Activated naive CD8-positive, alpha-beta T cell (primary cell): ENCODE data around the gene PDE6D.
"Not testable (repeated sequence)": the region's sequence is repeated elsewhere in the genome, so short reads cannot be mapped to it uniquely, and the experiment has no call there.

ENCODE experiments used
- H3K27ac Mint-ChIP-seq: one replicate; pipeline ENCODE4 v1.8.0; 2021; ENCODE audit warnings: mixed read lengths
- H3K27me3 Mint-ChIP-seq: one replicate; pipeline ENCODE4 v1.8.0; 2021; ENCODE audit warnings: mixed read lengths
- H3K36me3 Mint-ChIP-seq: one replicate; pipeline ENCODE4 v1.8.0; 2021; ENCODE audit warnings: mixed read lengths
- H3K4me1 Mint-ChIP-seq: one replicate; pipeline ENCODE4 v1.8.0; 2021; ENCODE audit warnings: low read depth, mixed read lengths
- H3K4me3 Mint-ChIP-seq: one replicate; pipeline ENCODE4 v1.8.0; 2021; ENCODE audit warnings: mild to moderate bottlenecking, mixed read lengths
- H3K9me3 Mint-ChIP-seq: one replicate; pipeline ENCODE4 v1.8.0; 2021; ENCODE audit warnings: low read depth, mixed read lengths

Gene PDE6D

GRCh38 chr2:231748153-231748896, 32.8 kb downstream of the PDE6D start:
- H3K4me3 Mint-ChIP-seq, H3K9me3 Mint-ChIP-seq, H3K27me3 Mint-ChIP-seq, H3K36me3 Mint-ChIP-seq, H3K4me1 Mint-ChIP-seq, H3K27ac Mint-ChIP-seq: not testable (repeated sequence)

DNA sequence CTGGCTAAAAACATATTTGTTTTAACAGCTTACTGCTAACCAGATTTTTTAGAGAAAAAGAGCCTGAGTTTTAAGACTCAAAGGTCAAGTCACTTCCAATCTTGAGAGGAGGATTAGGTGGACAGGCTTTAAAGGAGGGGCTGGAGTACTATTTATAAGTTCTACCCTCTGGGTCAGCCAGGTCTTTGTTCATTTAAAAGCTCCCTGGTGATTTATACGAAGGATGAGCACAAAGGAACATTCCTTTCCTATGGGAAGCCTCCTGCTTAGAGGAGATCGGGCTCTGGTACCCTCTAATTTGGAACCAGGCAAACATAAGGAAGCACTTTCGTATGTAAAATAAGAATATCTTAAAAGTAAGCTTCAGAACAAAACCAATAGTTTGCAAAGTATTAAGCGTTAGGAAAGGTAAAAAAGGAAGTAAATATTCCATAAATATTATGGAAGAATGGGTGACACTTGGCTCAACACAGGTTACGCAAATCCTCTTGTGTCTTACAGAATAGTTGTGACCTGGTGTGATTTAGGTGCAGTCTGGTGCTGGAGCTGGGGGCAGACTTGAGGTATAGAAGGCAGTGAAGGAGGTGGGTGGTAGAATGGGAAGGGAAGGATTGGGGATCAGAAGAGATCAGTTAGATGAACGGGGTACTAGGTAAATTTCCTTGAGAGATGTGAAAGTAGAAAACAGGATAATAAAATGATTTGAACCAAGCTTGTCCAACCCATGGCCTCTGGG, 35.6 kb downstream of the PDE6D start:
- H3K9me3 Mint-ChIP-seq, result no peaks in the 10 kb centered on the region
- H3K27ac Mint-ChIP-seq, result no peak overlapping the region
- peaks cover 2% of the 10 kb centered on the region for H3K36me3 Mint-ChIP-seq
- no peaks in the 10 kb centered on the region for H3K4me1 Mint-ChIP-seq
- H3K27me3 Mint-ChIP-seq, result no peaks in the 10 kb centered on the region
- H3K4me3 Mint-ChIP-seq, result no peak overlapping the region

DNA sequence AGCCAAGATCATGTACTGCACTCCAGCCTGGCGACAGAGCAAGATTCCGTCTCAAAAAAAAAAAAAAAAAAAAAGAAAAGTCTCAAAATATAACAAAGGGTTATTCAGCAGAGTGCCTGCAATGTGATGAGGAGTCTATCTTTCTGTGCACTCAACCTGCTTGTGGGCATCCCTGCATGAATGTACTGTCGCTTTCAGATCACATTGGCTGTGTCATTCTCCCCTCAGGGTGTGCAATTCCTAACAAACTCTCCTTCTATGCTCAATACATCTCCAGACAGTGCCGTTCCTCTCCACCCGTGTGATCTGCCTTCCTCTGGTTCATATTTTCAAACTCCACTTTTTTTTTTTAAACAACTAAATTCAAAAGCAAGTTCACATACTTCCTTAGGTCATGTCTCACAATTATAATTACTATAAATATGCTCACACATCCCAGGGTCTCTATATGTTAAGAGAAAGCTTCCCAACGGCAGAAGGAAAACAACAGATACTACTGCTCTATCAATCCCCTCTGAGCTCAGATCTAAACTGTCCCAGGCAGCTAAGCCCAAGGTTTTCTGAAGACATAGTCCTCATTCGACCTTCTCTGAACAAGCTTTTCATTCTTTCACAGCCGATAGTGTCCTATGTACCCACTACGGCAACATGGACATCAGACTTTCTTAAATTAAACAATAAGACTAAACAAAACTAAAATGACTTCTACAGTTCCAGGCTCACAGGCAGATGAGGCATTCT, 37.5 kb downstream of the PDE6D start:
- H3K27ac Mint-ChIP-seq, result no peak overlapping the region
- H3K27me3 Mint-ChIP-seq, result no peaks in the 10 kb centered on the region
- H3K36me3 Mint-ChIP-seq, result peaks cover 7% of the 10 kb centered on the region
- H3K4me3 Mint-ChIP-seq, result no peak overlapping the region
- H3K9me3 Mint-ChIP-seq, result no peaks in the 10 kb centered on the region
- no peaks in the 10 kb centered on the region for H3K4me1 Mint-ChIP-seq

GRCh38 chr2:231737761-231738160, 43.3 kb downstream of the PDE6D start:
- Mint-ChIP-seq H3K4me1 (no peaks in the 10 kb centered on the region), H3K27ac (no peak overlapping the region), H3K36me3 (peaks cover 5% of the 10 kb centered on the region), H3K27me3 (no peaks in the 10 kb centered on the region), H3K9me3 (no peaks in the 10 kb centered on the region), H3K4me3 (no peak overlapping the region)

DNA sequence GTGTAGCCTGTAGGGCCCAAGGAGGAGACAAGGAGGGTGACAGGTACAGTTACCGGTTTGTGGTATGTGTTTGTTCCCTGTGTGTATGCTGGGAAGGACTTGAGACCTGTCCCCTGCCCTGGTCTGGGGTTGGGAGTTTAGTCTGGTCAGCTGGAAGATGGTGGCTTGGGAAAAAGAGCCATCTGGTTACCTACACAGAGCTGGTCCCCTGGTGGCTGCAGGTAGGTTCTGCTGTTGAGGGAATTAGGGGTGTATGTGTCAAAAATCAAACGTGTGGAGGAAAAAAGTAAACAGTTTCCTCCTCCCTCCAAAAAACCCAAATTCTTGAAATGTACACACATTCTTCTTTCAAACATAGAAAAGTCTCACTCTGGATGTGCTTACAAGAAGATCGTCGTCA, 48.5 kb downstream of the PDE6D start:
- Mint-ChIP-seq H3K27me3 (no peaks in the 10 kb centered on the region), H3K4me3 (no peak overlapping the region), H3K27ac (no peak overlapping the region), H3K9me3 (no peaks in the 10 kb centered on the region), H3K4me1 (no peaks in the 10 kb centered on the region), H3K36me3 (peaks cover 3% of the 10 kb centered on the region)

DNA sequence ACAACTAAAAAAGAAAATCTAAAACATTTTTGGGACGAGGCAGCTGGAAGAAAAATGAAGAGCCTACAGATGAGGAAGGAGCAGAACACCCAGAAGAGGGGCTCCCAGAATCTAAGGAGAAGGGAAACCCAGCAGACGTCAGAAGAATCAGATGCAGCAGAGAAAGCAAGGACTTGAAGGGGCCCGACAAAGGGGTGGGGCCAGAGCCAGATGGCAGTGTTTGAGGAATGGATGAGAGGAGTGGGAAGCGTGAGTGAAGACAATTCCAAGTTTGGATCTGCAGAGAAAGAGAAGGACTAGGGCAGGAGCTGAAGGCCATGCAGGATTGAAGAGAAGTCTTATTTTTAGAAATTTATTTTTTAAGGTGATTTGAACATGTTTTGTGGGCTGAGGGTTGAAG, 53.5 kb downstream of the PDE6D start:
- Mint-ChIP-seq H3K27ac (no peak overlapping the region), H3K4me3 (no peak overlapping the region), H3K36me3 (peaks cover 3% of the 10 kb centered on the region), H3K4me1 (no peaks in the 10 kb centered on the region), H3K27me3 (no peaks in the 10 kb centered on the region), H3K9me3 (no peaks in the 10 kb centered on the region)

- H3K36me3 Mint-ChIP-seq, result peaks cover 3% of the 10 kb centered on the region
- no peak overlapping the region for H3K27ac Mint-ChIP-seq
- H3K27me3 Mint-ChIP-seq, result no peaks in the 10 kb centered on the region
- H3K4me3 Mint-ChIP-seq, result no peak overlapping the region
- no peaks in the 10 kb centered on the region for H3K9me3 Mint-ChIP-seq
- no peaks in the 10 kb centered on the region for H3K4me1 Mint-ChIP-seq
Observed at GRCh38 chr2:231726276-231726675, 54.8 kb downstream of the PDE6D start.

- H3K9me3 Mint-ChIP-seq, result no peaks in the 10 kb centered on the region
- no peak overlapping the region for H3K4me3 Mint-ChIP-seq
- H3K27ac Mint-ChIP-seq, result no peak overlapping the region
- H3K27me3 Mint-ChIP-seq, result no peaks in the 10 kb centered on the region
- H3K36me3 Mint-ChIP-seq, result peaks cover 3% of the 10 kb centered on the region
- no peaks in the 10 kb centered on the region for H3K4me1 Mint-ChIP-seq
Observed at GRCh38 chr2:231725476-231725875, 55.6 kb downstream of the PDE6D start.

- no peaks in the 10 kb centered on the region for H3K4me1 Mint-ChIP-seq
- H3K36me3 Mint-ChIP-seq, result no peaks in the 10 kb centered on the region
- H3K4me3 Mint-ChIP-seq, result no peak overlapping the region
- H3K27ac Mint-ChIP-seq, result no peak overlapping the region
- no peaks in the 10 kb centered on the region for H3K9me3 Mint-ChIP-seq
- H3K27me3 Mint-ChIP-seq, result no peaks in the 10 kb centered on the region
Observed at GRCh38 chr2:231722721-231723307, 58.3 kb downstream of the PDE6D start.

- H3K27me3 Mint-ChIP-seq, result no peaks in the 10 kb centered on the region
- no peaks in the 10 kb centered on the region for H3K4me1 Mint-ChIP-seq
- H3K36me3 Mint-ChIP-seq, result no peaks in the 10 kb centered on the region
- H3K4me3 Mint-ChIP-seq, result no peak overlapping the region
- no peak overlapping the region for H3K27ac Mint-ChIP-seq
- H3K9me3 Mint-ChIP-seq, result no peaks in the 10 kb centered on the region
Observed at GRCh38 chr2:231720987-231721966, 59.8 kb downstream of the PDE6D start.

DNA sequence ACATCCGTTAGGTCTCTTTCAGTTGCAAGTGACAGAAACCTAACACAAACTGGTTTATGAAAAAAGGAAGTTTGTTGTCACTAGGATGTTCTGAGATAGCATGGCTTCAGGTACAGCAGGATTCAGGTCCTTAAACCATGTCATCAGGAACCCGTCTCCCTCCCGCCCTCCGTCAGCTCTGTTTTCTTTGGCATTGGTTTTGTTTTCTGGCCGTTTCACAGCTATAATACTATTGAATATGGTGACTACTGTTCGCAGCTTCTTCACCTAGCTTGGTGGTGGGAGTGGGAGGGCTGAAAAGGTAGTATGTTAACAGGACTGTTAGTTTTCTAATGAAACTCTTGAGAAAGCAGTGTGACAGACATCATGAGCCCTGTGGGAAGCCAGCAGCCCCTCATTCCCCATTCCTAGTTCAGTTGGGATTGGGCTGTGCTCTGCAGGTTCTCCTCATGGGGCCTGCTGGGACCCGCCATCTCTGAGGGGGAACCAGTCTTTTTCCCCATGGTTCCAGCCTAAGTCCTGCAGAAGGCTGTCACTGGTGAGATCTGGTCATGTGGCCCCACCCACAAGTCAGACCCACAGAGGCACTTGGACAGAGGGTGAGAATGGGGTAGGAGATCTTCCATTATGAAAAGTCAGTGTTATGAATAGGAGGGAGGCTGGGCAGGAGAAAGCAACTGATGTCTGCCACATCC, 60.6 kb downstream of the PDE6D start:
- H3K36me3 Mint-ChIP-seq, result peaks cover 3% of the 10 kb centered on the region
- H3K27ac Mint-ChIP-seq, result no peak overlapping the region
- no peak overlapping the region for H3K4me3 Mint-ChIP-seq
- no peaks in the 10 kb centered on the region for H3K4me1 Mint-ChIP-seq
- no peaks in the 10 kb centered on the region for H3K27me3 Mint-ChIP-seq
- H3K9me3 Mint-ChIP-seq, result no peaks in the 10 kb centered on the region

GRCh38 chr2:231718799-231719198, 62.3 kb downstream of the PDE6D start:
- Mint-ChIP-seq H3K36me3 (peaks cover 3% of the 10 kb centered on the region), H3K4me1 (peaks cover 7% of the 10 kb centered on the region), H3K27ac (no peak overlapping the region), H3K27me3 (no peaks in the 10 kb centered on the region), H3K4me3 (no peak overlapping the region), H3K9me3 (no peaks in the 10 kb centered on the region)

GRCh38 chr2:231717281-231718171, 63.6 kb downstream of the PDE6D start:
- Mint-ChIP-seq H3K27me3 (no peaks in the 10 kb centered on the region), H3K27ac (no peak overlapping the region), H3K9me3 (no peaks in the 10 kb centered on the region), H3K4me1 (peaks cover 17% of the 10 kb centered on the region), H3K4me3 (no peak overlapping the region), H3K36me3 (peaks cover 7% of the 10 kb centered on the region)
